Loucy (cell line): Measurements from ENCODE around the gene CYP3A5.

Experiments
- CTCF ChIP-seq: fragments of 200-600 bp; sonication (generic); conservative IDR thresholded peaks from 2 replicates; pipeline ENCODE4 v1.5.1; 2014; ENCODE audit warnings: mild to moderate bottlenecking, antibody characterized with exemption, low read length
- EZH2phosphoT487 ChIP-seq: fragments of 200-600 bp; IDR thresholded peaks from 2 replicates; pipeline ENCODE4 v1.6.1; 2018; ENCODE audit warnings: antibody characterized with exemption, mild to moderate bottlenecking, moderate library complexity, borderline replicate concordance

GRCh38 chr7:99631295-99632109 lies 48.3 kb downstream of the CYP3A5 start:
- TF ChIP-seq CTCF (peak; percentile 45), EZH2phosphoT487 (no peak)
